BLaER1 (cell line): ENCODE measurements around the gene ZNF652.

Source experiments
- H3K27ac ChIP-seq: shearing (Covaris generic); formaldehyde crosslinking; 2 replicates; pipeline ENCODE4 v1.8.1; 2022
- H3K27me3 ChIP-seq: shearing (Covaris generic); formaldehyde crosslinking; 2 replicates; pipeline ENCODE4 v1.8.1; 2022
- H3K36me3 ChIP-seq: shearing (Covaris generic); formaldehyde crosslinking; 2 replicates; pipeline ENCODE4 v1.8.1; 2022
- H3K4me1 ChIP-seq: shearing (Covaris generic); formaldehyde crosslinking; 2 replicates; pipeline ENCODE4 v1.8.1; 2022
- H3K4me2 ChIP-seq: shearing (Covaris generic); formaldehyde crosslinking; 2 replicates; pipeline ENCODE4 v1.8.1; 2022
- H3K4me3 ChIP-seq: shearing (Covaris generic); formaldehyde crosslinking; 2 replicates; pipeline ENCODE4 v1.8.1; 2022
- H3K9ac ChIP-seq: shearing (Covaris generic); formaldehyde crosslinking; 2 replicates; pipeline ENCODE4 v1.8.1; 2022
- H3K9me3 ChIP-seq: shearing (Covaris generic); formaldehyde crosslinking; 2 replicates; pipeline ENCODE4 v1.8.1; 2022
- H4K20me1 ChIP-seq: shearing (Covaris generic); formaldehyde crosslinking; 2 replicates; pipeline ENCODE4 v1.8.1; 2022
- Cebpa-rat ChIP-seq: shearing (Covaris generic); IDR thresholded peaks from 2 replicates; pipeline ENCODE4 v1.8.1; 2022

ZNF652 gene

DNA sequence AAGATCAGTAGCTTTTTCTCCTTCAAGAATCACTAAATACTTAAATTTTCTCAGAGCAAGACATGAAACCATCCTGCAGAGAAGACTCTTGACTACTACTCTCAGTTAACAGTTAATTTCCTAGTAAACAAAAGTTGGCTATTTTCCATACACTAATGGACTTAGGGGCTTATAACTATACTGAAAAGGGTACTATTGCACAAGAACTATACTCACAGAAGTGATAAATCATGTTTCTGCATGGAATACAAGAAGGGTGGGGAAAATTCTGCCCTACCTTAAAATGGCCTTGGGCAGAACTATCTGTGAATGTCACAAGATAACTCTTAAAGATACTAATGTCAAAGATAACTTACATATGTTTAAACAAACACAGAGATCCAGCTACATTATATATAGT, 12.5 kb downstream of the ZNF652 start:
- no peak for TF ChIP-seq Cebpa-rat
- Histone ChIP-seq H3K9me3 (peaks cover 4% of the 10 kb centered on the region; the same call in 1 of the 2 replicates), H3K27ac (no peak overlapping the region), H3K4me2 (no peak overlapping the region), H3K36me3 (no peaks in the 10 kb centered on the region), H3K4me1 (peaks cover 9% of the 10 kb centered on the region), H4K20me1 (peaks cover 90% of the 10 kb centered on the region), H3K4me3 (no peak overlapping the region), H3K9ac (no peak overlapping the region), H3K27me3 (no peaks in the 10 kb centered on the region)

GRCh38 chr17:49344914-49345313, 17.1 kb downstream of the ZNF652 start:
- no peak overlapping the region for H3K27ac ChIP-seq
- TF ChIP-seq Cebpa-rat, result no peak
- H4K20me1 ChIP-seq, result peaks cover 93% of the 10 kb centered on the region
- no peak overlapping the region for H3K4me3 ChIP-seq
- H3K36me3 ChIP-seq, result no peaks in the 10 kb centered on the region
- peaks cover 52% of the 10 kb centered on the region for H3K4me1 ChIP-seq
- H3K9ac ChIP-seq, result no peak overlapping the region
- H3K4me2 ChIP-seq, result no peak overlapping the region
- H3K27me3 ChIP-seq, result no peaks in the 10 kb centered on the region
- H3K9me3 ChIP-seq, result no peaks in the 10 kb centered on the region

DNA sequence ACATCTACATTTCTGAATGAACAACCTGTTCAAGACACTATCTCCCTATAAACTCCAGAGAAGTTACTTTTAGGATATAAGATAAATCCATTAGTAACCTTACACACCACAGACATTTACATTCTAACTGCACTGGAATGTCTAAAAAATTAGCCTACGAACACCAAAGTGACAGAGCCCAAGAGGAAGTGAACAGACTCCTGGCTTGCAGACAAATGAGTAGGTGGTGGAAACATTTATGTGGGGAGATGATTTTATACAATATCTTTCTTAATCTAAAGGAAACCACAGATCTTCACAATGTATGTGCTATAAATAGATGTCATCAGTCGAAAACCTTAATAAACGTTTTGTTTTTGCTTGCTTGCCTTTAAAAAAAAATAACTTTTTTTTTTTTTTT, 18.8 kb downstream of the ZNF652 start:
- Histone ChIP-seq H3K4me1 (peaks cover 52% of the 10 kb centered on the region), H3K9me3 (no peaks in the 10 kb centered on the region), H4K20me1 (peaks cover 93% of the 10 kb centered on the region), H3K27me3 (no peaks in the 10 kb centered on the region), H3K27ac (no peak overlapping the region), H3K4me2 (peak overlapping the region; percentile 77), H3K36me3 (no peaks in the 10 kb centered on the region), H3K4me3 (no peak overlapping the region), H3K9ac (no peak overlapping the region)
- no peak for TF ChIP-seq Cebpa-rat

DNA sequence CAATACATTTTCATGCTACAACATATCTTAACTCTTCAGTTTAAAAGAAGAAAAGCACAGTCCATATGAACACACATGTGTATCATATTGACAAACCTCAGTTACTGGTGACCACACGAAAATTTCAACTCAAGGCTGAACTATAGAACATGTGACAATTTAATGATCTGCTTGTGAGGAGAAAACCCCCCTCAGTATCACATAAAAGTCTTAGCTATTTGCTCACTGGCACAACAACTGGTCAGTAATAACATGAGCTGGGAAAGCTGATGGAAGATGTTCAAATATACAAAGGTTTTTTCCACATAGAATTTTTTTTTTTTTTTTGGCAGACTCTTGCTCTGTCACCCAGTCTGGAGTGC, 19.5 kb downstream of the ZNF652 start:
- Histone ChIP-seq H3K9me3 (no peaks in the 10 kb centered on the region), H3K27ac (no peak overlapping the region), H3K27me3 (no peaks in the 10 kb centered on the region), H3K36me3 (no peaks in the 10 kb centered on the region), H3K4me3 (peak overlapping the region; percentile 15; the same call in 1 of the 2 replicates), H4K20me1 (peaks cover 93% of the 10 kb centered on the region), H3K4me1 (peaks cover 48% of the 10 kb centered on the region), H3K9ac (0 out of 2 replicates have a peak overlapping the region, but pooled peaks have one; percentile 2), H3K4me2 (peak overlapping the region; percentile 77)
- no peak for TF ChIP-seq Cebpa-rat

GRCh38 chr17:49341356-49341755, 20.7 kb downstream of the ZNF652 start:
- no peak for TF ChIP-seq Cebpa-rat
- H4K20me1 ChIP-seq, result peaks cover 93% of the 10 kb centered on the region
- no peaks in the 10 kb centered on the region for H3K27me3 ChIP-seq
- no peak overlapping the region for H3K4me3 ChIP-seq
- peak overlapping the region; percentile 77 for H3K4me2 ChIP-seq
- H3K9ac ChIP-seq, result no peak overlapping the region
- no peaks in the 10 kb centered on the region for H3K36me3 ChIP-seq
- peaks cover 42% of the 10 kb centered on the region for H3K4me1 ChIP-seq
- no peaks in the 10 kb centered on the region for H3K9me3 ChIP-seq
- H3K27ac ChIP-seq, result no peak overlapping the region

DNA sequence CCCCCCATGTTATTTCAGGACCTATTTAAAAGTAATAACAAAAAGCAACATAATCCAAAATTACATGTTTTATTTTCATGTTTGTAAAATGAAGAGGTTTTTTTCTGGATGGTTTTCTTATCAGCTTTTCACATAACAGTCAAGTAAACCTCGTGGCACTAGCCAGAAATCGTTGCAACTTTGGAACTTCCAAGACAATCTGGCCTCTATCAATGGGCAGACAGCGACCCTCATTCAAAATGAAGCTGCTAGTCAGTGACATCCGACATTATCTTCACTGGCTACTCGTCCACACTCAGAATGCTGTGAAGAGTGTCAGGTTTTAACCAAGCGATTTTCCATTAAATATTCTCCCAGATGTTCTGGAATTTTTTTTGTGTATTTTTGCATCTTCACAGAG, 22.7 kb downstream of the ZNF652 start:
- TF ChIP-seq Cebpa-rat, result no peak
- Histone ChIP-seq H3K36me3 (no peaks in the 10 kb centered on the region), H3K9ac (no peak overlapping the region), H3K4me2 (no peak overlapping the region), H4K20me1 (peaks cover 96% of the 10 kb centered on the region), H3K4me1 (peaks cover 42% of the 10 kb centered on the region), H3K27ac (no peak overlapping the region), H3K4me3 (no peak overlapping the region), H3K27me3 (no peaks in the 10 kb centered on the region), H3K9me3 (no peaks in the 10 kb centered on the region)

- Histone ChIP-seq H4K20me1 (peaks cover 96% of the 10 kb centered on the region), H3K4me3 (no peak overlapping the region), H3K9ac (no peak overlapping the region), H3K4me1 (peaks cover 39% of the 10 kb centered on the region), H3K27me3 (no peaks in the 10 kb centered on the region), H3K4me2 (no peak overlapping the region), H3K9me3 (no peaks in the 10 kb centered on the region), H3K36me3 (no peaks in the 10 kb centered on the region), H3K27ac (no peak overlapping the region)
- TF ChIP-seq Cebpa-rat, result no peak
Measured at GRCh38 chr17:49338883-49339282, 23.2 kb downstream of the ZNF652 start.

DNA sequence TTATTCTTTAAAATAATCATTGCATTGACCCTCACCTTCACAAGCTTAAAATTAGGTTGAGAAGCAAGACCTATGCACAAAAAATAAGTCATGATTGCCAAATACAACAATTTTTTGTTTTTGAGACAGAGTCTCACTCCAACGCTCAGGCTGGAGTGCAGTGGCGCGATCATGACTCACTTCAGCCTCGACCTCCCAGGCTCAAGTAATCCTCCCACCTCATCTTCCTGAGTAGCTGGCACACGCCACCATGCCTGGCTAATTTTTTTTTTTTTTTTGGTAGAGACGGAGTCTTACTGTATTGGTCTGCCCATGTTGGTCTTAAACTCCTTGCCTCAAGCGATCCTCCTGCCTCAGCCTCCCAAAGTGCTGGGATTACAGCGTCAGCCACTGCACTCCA, 24.2 kb downstream of the ZNF652 start:
- Histone ChIP-seq H3K27me3 (no peaks in the 10 kb centered on the region), H3K9ac (no peak overlapping the region), H3K4me3 (no peak overlapping the region), H3K27ac (no peak overlapping the region), H3K4me1 (peaks cover 29% of the 10 kb centered on the region), H3K4me2 (no peak overlapping the region), H3K9me3 (no peaks in the 10 kb centered on the region), H3K36me3 (no peaks in the 10 kb centered on the region), H4K20me1 (peaks cover 87% of the 10 kb centered on the region)
- no peak for TF ChIP-seq Cebpa-rat

DNA sequence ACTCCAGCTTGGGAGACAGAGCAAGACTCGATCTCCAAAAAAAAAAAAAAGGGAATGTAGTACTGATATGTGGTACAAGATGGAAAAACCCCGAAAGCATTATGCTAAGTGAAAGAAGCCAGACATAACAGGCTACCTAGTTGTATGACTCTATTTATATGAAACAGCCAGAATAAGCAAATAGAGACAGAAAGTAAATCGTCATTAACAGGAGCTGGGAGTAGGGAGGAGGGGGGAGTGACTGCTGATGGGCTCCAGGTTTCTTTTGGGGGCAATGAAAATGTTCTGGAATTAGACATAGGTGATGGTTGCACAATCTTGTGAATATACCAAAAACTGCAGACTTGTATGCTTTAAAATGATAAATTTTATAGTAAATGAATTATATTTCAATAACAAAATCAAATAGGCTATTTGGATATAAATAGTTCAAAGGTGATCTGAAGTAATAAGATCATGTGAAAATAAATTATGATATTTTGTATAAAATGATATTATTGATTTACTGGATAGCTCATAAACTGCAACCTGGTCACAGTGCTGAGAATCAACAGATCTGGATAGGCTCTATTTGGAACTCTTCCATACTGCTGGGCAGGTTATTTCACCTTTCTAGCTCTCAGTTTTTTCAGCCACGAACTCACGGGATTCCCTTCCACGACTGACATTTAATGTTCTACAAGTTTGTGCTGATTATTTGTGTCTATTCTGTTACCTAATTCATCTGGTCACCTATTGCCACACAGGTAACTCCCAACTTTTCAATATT, 27.1 kb downstream of the ZNF652 start:
- Histone ChIP-seq H3K9ac (no peak overlapping the region), H3K4me2 (no peak overlapping the region), H3K36me3 (no peaks in the 10 kb centered on the region), H4K20me1 (peaks cover 82% of the 10 kb centered on the region), H3K27ac (no peak overlapping the region), H3K4me3 (no peak overlapping the region), H3K27me3 (no peaks in the 10 kb centered on the region), H3K4me1 (no peaks in the 10 kb centered on the region), H3K9me3 (no peaks in the 10 kb centered on the region)
- TF ChIP-seq Cebpa-rat, result no peak

- no peak for TF ChIP-seq Cebpa-rat
- Histone ChIP-seq H4K20me1 (peaks cover 83% of the 10 kb centered on the region), H3K36me3 (no peaks in the 10 kb centered on the region), H3K4me2 (no peak overlapping the region), H3K9ac (no peak overlapping the region), H3K4me1 (no peaks in the 10 kb centered on the region), H3K27me3 (no peaks in the 10 kb centered on the region), H3K27ac (no peak overlapping the region), H3K4me3 (no peak overlapping the region), H3K9me3 (no peaks in the 10 kb centered on the region)
Measured at GRCh38 chr17:49333804-49334203, 28.2 kb downstream of the ZNF652 start.
